Activated CD8-positive, alpha-beta T cell treated with anti-CD3 and anti-CD28 coated beads for 36 hours (primary cell): ENCODE measurements around the gene DHRS4L2. TPM values are rescaled to one million over a fixed set of nuclear protein-coding genes. Genes with fewer than 3 reads are reported as not detected.
A peak's percentile ranks its signal among the peaks of the same experiment; 100 is the strongest.
"Not testable (repeated sequence)": the region's sequence is repeated elsewhere in the genome, so short reads cannot be mapped to it uniquely, and the experiment has no call there.

Experiments used
- ATAC-seq: fragments of 200-7000 bp; cut with Tn5 transposase; one replicate; pipeline ENCODE4 v1.10.0; 2021; ENCODE audit warnings: mild to moderate bottlenecking, moderate library complexity
- CTCF ChIA-PET: fragments of 350-600 bp; sonication (Branson Sonifier 250); formaldehyde crosslinking; loops from one replicate; lab custom pipeline; 2021; ENCODE audit warnings: antibody characterized with exemption; lab: Charles Lee
- POLR2A ChIA-PET: fragments of 350-600 bp; sonication (Branson Sonifier 250); formaldehyde crosslinking; loops from one replicate; lab custom pipeline; 2021; ENCODE audit warnings: antibody characterized with exemption; lab: Charles Lee
- DNase-seq: peaks from one replicate; pipeline ENCODE4 v3.0.0-alpha.2; 2020
- H3K27ac Mint-ChIP-seq: one replicate; pipeline ENCODE4 v1.8.0; 2021; ENCODE audit warnings: mild to moderate bottlenecking, mixed read lengths
- H3K27me3 Mint-ChIP-seq: one replicate; pipeline ENCODE4 v1.8.0; 2021; ENCODE audit warnings: mixed read lengths
- H3K36me3 Mint-ChIP-seq: one replicate; pipeline ENCODE4 v1.8.0; 2021; ENCODE audit warnings: low read depth, mixed read lengths
- H3K4me1 Mint-ChIP-seq: one replicate; pipeline ENCODE4 v1.8.0; 2021; ENCODE audit warnings: low read depth, mixed read lengths
- H3K4me3 Mint-ChIP-seq: one replicate; pipeline ENCODE4 v1.8.0; 2021; ENCODE audit warnings: mild to moderate bottlenecking, moderate library complexity, mixed read lengths
- H3K9me3 Mint-ChIP-seq: one replicate; pipeline ENCODE4 v1.8.0; 2021; ENCODE audit warnings: mixed read lengths
- CTCF ChIP-seq: fragments of 200-600 bp; IDR thresholded peaks from one replicate; pipeline ENCODE4 v1.8.0; 2022; ENCODE audit warnings: antibody characterized with exemption, mild to moderate bottlenecking
- intact Hi-C: fragments of 100-400 bp; cut with micrococcal nuclease; formaldehyde crosslinking; loops from one replicate; pipeline ENCODE4 v1.10.0; 2022
- total RNA-seq, 2 experiments: library from RNA; stranded (reverse); gene quantifications; one replicate each; pipeline ENCODE4 v1.2.3, GENCODE V29; 2021

The DHRS4L2 gene
- total RNA-seq, 2 experiments from 2014 or later: 20.8 to 24.3 TPM

GRCh38 chr14:24019944-24020343 lies 31.2 kb downstream of the DHRS4L2 start:
- H3K4me1 Mint-ChIP-seq, ATAC-seq, H3K9me3 Mint-ChIP-seq, H3K27ac Mint-ChIP-seq, intact Hi-C loops, DNase-seq, H3K27me3 Mint-ChIP-seq, H3K4me3 Mint-ChIP-seq, H3K36me3 Mint-ChIP-seq, CTCF ChIA-PET, POLR2A ChIA-PET: not testable (repeated sequence)

- H3K27me3 Mint-ChIP-seq, CTCF ChIA-PET, H3K9me3 Mint-ChIP-seq, H3K4me3 Mint-ChIP-seq, ATAC-seq, DNase-seq, POLR2A ChIA-PET, H3K36me3 Mint-ChIP-seq, intact Hi-C loops, H3K27ac Mint-ChIP-seq, H3K4me1 Mint-ChIP-seq: not testable (repeated sequence)
These were observed 31.8 kb downstream of the DHRS4L2 start for GRCh38 chr14:24020520-24020919.

- intact Hi-C loops, H3K9me3 Mint-ChIP-seq, CTCF ChIA-PET, H3K36me3 Mint-ChIP-seq, H3K4me3 Mint-ChIP-seq, ATAC-seq, POLR2A ChIA-PET, H3K4me1 Mint-ChIP-seq, H3K27me3 Mint-ChIP-seq, DNase-seq, H3K27ac Mint-ChIP-seq: not testable (repeated sequence)
These were observed 36.2 kb downstream of the DHRS4L2 start for GRCh38 chr14:24024939-24025418.

GRCh38 chr14:24029687-24030086 lies 41.0 kb downstream of the DHRS4L2 start:
- H3K4me1 Mint-ChIP-seq, H3K4me3 Mint-ChIP-seq, POLR2A ChIA-PET, ATAC-seq, H3K36me3 Mint-ChIP-seq, CTCF ChIA-PET, DNase-seq, H3K9me3 Mint-ChIP-seq, H3K27ac Mint-ChIP-seq, intact Hi-C loops, H3K27me3 Mint-ChIP-seq: not testable (repeated sequence)

- DNase-seq, H3K27ac Mint-ChIP-seq, H3K9me3 Mint-ChIP-seq, H3K36me3 Mint-ChIP-seq, H3K4me3 Mint-ChIP-seq, CTCF ChIA-PET, H3K4me1 Mint-ChIP-seq, ATAC-seq, H3K27me3 Mint-ChIP-seq, intact Hi-C loops: not testable (repeated sequence)
- POLR2A ChIA-PET: interaction anchor here (0.6 kb wide), 1 partner anchor 200 kb away, joined by 3 read pairs; no protein-coding TSS in a partner anchor
These were observed 42.6 kb downstream of the DHRS4L2 start for GRCh38 chr14:24031331-24031730.

- Mint-ChIP-seq H3K27ac (no peak overlapping the region), H3K4me3 (no peak overlapping the region), H3K36me3 (no peaks in the 10 kb centered on the region), H3K9me3 (peaks cover 9% of the 10 kb centered on the region), H3K4me1 (peaks cover 9% of the 10 kb centered on the region), H3K27me3 (no peaks in the 10 kb centered on the region)
- no peak for ATAC-seq
- ChIA-PET CTCF (interaction anchor here (1.4 kb wide), 2 partner anchors 62 to 444 kb away, joined by 3 read pairs; no protein-coding TSS in a partner anchor), POLR2A (no interaction called here)
- no peak for TF ChIP-seq CTCF
- intact Hi-C loops: no loop called here
- DNase-seq: no peak
These were observed 44.1 kb downstream of the DHRS4L2 start for GRCh38 chr14:24032727-24033418.

- peak; percentile 7 for ATAC-seq
- Mint-ChIP-seq H3K4me3 (peak overlapping the region; percentile 82), H3K27ac (peak overlapping the region; percentile 65)
- H3K36me3 Mint-ChIP-seq, H3K4me1 Mint-ChIP-seq, POLR2A ChIA-PET, H3K27me3 Mint-ChIP-seq, DNase-seq, H3K9me3 Mint-ChIP-seq: not testable (repeated sequence)
- intact Hi-C loops: loop anchor here (2.0 kb wide), 1 partner anchor 21 kb away; no protein-coding TSS in a partner anchor
- CTCF ChIA-PET: interaction anchor here (0.7 to 2.8 kb wide), 6 partner anchors 10 to 112 kb away, joined by 3 to 9 read pairs (median 3); no protein-coding TSS in a partner anchor
These were observed 47.0 kb downstream of the DHRS4L2 start for GRCh38 chr14:24035769-24036168.
